Measurements from ENCODE around the gene ERMARD.

DNA sequence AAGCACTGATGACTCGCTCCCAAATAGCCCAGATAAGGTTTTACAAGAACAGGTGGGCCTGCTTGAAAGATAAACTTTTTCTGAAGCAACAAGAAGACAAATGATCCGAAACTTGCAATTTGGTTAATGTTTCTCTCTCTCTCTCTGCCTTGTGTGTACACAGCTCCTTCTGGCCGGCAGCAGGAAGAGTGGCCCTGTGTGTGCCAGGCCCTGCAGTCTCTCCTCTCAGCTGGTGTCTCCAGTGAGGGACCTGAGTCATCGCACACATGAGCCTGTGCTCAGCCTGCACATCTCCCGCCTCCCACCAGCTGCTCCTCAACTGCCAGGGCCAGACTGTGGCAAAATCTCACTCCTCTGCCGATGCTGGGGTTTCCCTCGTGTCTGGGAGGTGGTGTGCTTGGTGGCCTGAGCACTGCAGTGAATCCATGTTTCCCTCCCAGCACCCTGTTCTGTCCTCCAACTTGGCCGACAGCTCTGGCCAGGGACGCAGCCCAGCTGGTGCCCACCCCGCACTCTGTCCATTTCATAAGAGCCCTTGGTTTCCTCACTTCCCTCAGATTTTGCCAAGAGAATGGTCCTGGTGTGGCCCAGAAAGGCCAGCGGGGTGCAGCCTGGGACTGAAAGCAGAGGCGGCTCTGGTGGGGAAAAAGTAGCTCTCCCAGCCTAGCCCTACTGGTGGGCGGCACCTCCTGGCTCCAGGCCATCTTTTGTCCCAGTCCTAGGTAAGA lies 49.4 kb downstream of the ERMARD start:
- TF ChIP-seq POLR2AphosphoS5 (IDR thresholded peaks at IDR 0.05; ENCODE audit: borderline replicate concordance, low read depth, low read length) (no peak), EZH2 (IDR thresholded peaks at IDR 0.05) (no peak), FOXP2 (optimal IDR thresholded peaks at IDR 0.05; ENCODE audit: control extremely low read depth, extremely low read length, insufficient read depth) (no peak)

Data from SK-N-MC (cell line).